ENCODE data around the gene DUSP2.

The DUSP2 gene

GRCh38 chr2:96131152-96131812, 14.0 kb downstream of the DUSP2 start:
- no peak for DNase-seq (ENCODE audit: low read depth)

DNA sequence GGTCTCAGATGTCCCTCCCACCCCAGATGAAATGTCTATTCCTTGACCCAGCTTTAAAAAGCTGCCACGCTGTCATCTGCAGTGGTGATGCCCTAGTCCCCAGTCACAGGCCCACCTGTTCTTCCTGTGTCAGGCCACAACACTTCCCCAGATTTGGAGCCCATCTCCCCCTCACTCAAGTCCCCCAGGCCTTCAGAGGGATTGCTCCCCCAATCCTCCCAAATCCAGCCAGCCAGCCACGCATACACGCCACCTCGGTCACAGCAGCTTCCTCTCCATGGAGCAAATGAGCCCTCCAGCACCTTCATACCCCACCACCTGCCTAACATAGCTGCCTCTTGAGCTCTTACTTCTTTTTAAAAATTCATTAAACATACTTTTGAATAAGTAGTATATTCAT, 14.8 kb downstream of the DUSP2 start:
- no peak for DNase-seq (ENCODE audit: low read depth)

- DNase-seq (ENCODE audit: low read depth): no peak
Observed at GRCh38 chr2:96129528-96130120, 15.6 kb downstream of the DUSP2 start.

DNA sequence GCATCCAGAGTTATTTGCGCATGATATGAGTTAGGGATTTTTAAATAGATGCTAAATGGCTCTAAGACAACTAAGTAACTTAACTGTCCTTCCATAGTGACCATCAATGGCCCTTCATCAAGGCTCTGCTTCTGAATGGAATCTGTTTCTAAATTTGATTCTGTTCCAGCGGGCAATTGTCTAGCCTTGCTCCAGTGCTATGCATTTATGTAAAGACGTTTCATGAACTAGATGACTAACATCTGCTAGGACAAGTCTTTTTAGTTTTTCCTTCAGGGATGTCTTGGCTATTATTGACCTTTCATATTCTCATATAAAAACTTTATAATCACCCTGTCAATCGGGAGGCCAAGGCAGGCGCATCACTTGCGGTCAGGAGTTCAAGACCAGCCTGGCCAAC, 16.8 kb downstream of the DUSP2 start:
- DNase-seq (ENCODE audit: low read depth): no peak

DNA sequence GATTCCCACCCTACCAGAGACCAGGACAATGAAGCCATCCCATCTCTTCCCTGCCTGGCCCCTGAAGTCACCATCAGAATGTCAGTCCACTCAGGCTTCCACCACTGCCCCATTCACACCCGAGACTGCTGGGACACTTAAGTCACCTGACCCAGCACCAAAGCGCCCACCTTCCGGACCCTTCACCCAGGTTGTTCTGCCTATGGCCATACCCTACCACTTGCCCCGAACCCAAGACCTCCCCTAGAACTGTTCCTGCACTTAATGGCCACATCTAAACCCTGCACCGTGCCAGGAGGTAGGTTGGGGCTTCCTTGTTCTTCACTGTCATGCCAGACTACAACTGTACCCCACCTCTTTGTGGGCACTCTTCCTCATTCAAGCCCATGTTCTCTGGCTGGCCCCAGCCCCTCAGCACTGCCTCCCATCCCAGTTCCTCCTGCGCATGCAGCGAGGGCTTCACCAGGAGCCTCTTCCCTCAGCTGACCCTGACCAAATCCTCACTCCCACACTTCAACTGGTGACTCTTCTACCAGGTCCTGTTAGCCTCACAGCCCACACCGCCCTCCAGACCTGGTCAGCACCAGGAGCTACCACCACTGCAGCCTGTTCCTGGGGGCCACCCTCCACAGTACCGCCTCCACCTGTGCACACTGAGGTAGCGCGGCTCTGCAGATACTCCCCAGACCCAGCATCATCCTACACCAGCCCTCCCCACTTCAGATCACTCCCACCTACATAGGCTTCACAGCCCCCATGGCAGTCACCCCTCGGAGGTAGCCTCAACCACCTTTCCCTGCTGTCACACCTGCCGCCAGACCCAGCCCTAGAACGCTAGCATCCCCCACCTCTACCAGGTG, 20.6 kb downstream of the DUSP2 start:
- DNase-seq (ENCODE audit: low read depth): no peak

GRCh38 chr2:96123936-96124335, 21.3 kb downstream of the DUSP2 start:
- no peak for DNase-seq (ENCODE audit: low read depth)

GRCh38 chr2:96123290-96123689, 21.9 kb downstream of the DUSP2 start:
- DNase-seq (ENCODE audit: low read depth): no peak

DNA sequence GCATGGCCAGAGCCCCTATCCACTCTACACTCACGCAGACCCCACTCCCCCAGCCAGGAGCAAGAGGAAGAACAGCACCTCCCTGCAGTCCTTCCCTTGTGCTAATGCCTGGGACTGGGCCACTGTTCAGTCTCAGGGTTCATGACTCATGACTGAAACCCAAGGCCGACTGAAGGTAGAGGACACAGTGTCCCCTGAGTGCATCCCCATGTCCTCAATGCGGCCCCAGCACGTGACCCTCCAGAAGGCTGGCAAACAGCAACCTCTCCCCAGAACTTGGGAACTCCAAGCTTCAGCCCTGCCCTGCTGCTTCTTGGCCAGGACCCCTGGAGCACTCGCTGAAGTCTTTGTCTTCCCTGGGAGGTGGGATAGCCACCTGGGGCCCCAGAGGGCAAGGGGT, 22.8 kb downstream of the DUSP2 start:
- no peak for DNase-seq (ENCODE audit: low read depth)

DNA sequence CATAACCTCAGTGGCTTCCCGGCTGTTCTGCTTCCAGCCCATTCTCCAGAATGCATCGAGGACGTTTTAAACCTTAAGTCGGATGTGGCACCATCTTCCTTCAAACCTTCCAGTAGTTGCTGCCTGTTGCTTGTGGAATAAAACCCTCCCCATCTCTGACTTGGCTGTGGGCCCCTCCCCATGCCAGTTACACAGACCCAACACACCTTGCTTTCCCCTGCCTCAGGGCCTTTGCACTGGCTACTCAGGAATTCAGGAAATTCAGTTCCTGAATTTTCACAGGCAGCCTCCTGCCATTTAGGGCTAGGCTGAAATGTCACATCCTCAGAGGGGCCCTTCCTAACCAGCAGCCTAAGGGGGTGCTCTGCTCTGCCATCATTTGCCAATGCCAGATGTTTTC, 23.8 kb downstream of the DUSP2 start:
- DNase-seq (ENCODE audit: low read depth): no peak

GRCh38 chr2:96120991-96121390, 24.2 kb downstream of the DUSP2 start:
- DNase-seq (ENCODE audit: low read depth): no peak

- no peak for DNase-seq (ENCODE audit: low read depth)
Observed at GRCh38 chr2:96120091-96120720, 25.0 kb downstream of the DUSP2 start.

GRCh38 chr2:96119389-96119751, 25.9 kb downstream of the DUSP2 start:
- DNase-seq (ENCODE audit: low read depth): no peak

GRCh38 chr2:96118698-96119388, 26.4 kb downstream of the DUSP2 start:
- no peak for DNase-seq (ENCODE audit: low read depth)

- no peak for DNase-seq (ENCODE audit: low read depth)
Observed at GRCh38 chr2:96117701-96118588, 27.3 kb downstream of the DUSP2 start.

- DNase-seq (ENCODE audit: low read depth): no peak
Observed at GRCh38 chr2:96116879-96117533, 28.2 kb downstream of the DUSP2 start.

GRCh38 chr2:96116424-96116878, 28.8 kb downstream of the DUSP2 start, which contains the start of gene ADRA2B:
ADRA2B (minus strand) TSS chr2:96116571; CDS start chr2:96116149, 422 bp downstream.
- no peak for DNase-seq (ENCODE audit: low read depth)

GRCh38 chr2:96115631-96116423, 29.4 kb downstream of the DUSP2 start:
- DNase-seq (ENCODE audit: low read depth): no peak

DNA sequence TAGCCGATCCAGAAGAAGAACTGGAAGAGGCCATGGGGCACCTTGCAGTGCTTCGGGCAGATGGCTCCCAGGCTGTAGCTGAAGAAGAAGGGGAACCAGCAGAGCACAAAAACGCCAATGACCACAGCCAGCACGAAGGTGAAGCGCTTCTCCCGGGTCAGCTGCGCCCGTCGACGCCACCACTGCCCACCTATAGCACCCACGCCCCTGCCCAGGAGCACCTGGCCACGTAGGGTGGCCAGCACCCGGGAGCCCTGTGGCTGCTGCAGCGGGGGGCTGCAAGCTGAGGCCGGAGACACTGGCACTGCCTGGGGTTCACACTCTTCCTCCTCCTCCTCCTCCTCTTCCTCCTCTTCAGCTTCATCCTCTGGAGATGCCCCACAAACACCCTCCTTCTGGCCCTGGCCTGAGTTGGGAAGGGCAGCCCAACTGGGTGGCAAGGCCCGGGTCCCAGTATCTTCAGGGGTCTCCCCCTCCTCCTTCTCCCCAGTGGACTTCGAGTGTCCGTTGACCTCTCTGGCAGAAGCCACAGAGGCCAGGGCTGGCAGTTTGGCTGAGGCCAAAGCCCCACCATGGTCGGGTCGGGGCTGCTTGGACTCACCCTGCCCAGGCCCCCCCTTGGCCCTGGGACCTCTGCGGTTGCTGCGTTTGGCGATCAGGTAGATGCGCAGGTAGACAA, 30.2 kb downstream of the DUSP2 start:
- DNase-seq (ENCODE audit: low read depth): no peak

- no peak for DNase-seq (ENCODE audit: low read depth)
Observed at GRCh38 chr2:96114546-96114902, 30.7 kb downstream of the DUSP2 start.
